GM10847 (cell line): ENCODE measurements around the gene DHX29.

Experiments
- POLR2A ChIP-seq: IDR thresholded peaks from 2 replicates; pipeline ENCODE4 v1.6.1; 2011; ENCODE audit not compliant: insufficient read length; ENCODE audit errors: extremely low read depth

Gene DHX29

DNA sequence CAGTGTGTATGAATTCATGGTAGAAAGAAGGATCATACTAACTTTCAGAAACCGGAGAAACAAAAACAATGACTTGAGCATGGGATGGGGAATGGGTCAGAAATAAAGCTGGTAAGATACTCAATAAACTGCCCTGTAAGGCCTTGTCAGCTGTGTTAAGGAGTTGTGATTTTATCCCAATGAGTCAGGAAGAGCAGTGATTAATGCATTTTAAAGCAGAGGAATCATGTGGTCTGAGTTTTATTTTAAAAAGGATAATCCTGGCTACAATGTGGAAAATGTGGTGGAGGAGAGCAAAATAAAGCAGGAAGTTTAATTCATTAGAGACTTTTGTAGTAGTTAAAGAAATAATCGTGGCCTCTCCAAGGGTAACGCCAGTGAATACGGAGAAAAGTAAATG, 28.7 kb downstream of the DHX29 start:
- TF ChIP-seq POLR2A = no peak

DNA sequence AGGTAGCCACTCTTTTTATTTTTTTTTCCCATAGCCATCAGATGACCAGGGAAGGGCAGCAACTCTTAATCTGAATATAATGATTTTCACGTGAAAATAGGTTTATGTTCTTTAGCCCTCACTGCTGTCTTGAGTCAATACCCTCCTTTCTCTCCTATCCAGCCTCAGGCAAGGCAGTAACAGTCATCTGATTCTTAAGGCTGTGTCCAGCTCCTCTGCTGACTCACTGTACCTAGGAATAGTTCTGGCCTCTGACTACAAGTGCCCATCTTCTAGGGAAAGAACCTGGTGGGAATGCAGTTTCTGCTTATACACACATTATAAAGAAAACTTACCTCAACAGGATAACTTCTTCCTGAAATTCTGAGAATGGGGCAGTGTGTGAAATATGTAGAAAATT, 30.7 kb downstream of the DHX29 start:
- no peak for TF ChIP-seq POLR2A

DNA sequence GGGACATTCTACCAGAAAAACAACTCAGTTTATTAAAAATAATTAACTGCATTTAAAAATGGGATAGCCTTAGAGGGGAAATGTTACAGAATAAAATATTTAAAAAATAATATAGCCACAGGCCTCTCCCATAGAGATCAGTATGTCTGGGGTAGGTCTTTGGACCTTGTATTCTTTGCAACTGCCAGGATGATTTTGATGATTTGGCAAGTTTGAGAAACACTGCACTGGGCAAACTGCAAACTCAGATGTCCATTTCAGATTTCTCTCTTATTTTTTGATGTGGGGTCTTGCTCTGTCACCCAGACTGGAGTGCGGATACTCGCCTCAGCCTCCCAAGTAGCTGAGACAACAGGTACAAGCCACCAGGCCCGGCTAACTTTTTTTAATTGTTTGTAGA, 49.2 kb downstream of the DHX29 start:
- TF ChIP-seq POLR2A = no peak

DNA sequence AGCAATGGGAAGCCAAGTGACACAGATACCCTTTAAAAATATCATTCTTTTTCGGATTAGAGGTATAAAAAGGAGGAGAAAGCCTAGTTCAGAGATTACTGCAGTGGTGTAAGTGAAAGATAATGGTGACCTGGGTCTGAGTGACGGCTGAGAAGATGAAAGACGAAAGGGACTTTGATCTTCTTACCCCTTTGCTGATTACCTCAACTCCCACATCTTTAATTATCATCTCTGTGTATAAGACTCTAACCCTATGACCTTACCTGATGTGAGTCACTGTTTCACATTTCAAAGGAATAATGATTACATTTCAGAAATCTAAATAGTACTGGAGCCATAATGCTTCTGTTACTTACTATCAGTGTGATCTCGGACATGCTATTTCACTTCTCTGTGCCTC, 52.7 kb downstream of the DHX29 start:
- TF ChIP-seq POLR2A = no peak

DNA sequence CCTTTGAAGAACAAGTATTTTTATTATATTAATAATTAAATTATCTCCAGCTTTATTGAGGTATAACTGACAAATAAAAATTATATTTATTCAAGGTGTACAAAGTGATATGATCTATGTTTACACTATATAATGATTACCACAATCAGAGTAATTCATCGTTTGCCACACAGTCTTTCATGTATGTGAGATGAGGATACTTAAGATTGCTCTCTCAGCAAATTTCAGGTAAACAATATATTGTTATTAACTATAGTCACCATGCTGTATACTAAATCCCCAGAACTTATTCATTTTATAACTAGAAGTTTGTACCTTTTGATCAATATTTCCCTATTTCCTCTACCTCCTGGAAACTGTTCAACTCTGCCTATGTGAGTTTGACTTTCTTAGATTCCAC, 57.4 kb downstream of the DHX29 start:
- no peak for TF ChIP-seq POLR2A

DNA sequence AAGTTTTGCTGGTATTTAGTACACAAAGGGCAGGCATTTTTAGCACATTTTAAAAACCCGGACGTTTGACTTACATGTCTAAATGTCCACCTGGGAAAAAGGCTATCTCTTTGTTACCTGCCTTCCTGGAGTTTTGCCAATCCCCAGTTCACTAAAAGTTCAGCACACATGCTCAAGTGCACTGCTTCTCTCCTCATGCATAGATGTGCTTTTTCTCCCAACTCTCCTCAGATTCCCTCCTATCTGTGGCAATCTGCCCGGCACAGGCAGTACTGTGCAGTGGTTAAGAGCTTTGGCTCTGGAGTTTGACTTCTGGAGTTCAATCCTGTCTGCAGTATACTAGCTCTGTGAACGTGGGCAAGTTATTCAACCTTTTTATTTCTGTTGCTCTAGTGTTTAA, 65.7 kb downstream of the DHX29 start:
- TF ChIP-seq POLR2A = no peak

DNA sequence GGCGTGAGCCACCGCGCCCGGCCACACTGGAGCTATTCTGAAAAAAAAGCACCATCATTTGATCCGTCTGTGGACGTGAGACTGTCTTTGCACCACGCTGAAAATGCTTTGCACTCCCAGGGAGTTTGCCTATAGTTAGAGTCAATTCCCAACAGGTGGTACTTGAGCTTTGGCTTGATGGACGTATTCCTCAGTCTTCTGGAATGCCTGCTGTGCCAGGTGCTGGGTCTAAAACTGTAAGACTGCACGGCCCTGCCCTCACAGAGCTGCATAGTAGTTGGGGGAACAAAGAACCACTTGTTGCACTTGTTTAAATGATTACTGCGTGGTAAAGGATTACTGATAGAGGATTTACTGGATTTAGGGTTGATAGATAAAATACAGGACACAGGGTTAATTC, 70.7 kb downstream of the DHX29 start:
- no peak for TF ChIP-seq POLR2A

DNA sequence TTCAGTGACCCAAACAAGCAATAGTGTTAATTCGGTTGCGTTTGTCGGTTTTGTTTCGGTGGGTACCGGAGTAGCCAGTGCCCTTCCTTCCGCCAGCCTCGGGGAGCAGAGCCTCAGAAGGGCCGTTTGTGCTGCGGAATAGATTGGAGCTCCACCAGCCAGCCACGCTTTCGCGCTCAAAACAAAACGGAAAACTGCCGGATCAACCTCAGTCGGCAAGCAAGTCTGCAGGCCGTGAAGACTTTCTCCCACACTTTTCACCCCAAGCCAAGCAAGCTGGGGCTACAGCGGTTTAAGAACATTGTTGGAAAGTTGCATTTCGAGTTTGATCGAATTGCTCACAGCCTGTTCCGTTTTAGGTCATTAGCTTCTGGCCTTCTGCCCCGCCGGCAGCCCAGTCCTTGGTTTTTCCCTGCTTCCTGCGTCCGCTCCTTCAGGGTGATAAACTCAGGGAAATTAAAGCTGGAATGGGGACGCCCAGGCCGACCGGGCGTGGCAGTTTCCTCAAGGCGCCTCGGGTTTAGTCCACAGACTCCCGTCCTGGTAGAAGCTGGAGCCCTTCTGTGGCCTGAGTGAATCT, 73.3 kb downstream of the DHX29 start:
- TF ChIP-seq POLR2A = no peak

DNA sequence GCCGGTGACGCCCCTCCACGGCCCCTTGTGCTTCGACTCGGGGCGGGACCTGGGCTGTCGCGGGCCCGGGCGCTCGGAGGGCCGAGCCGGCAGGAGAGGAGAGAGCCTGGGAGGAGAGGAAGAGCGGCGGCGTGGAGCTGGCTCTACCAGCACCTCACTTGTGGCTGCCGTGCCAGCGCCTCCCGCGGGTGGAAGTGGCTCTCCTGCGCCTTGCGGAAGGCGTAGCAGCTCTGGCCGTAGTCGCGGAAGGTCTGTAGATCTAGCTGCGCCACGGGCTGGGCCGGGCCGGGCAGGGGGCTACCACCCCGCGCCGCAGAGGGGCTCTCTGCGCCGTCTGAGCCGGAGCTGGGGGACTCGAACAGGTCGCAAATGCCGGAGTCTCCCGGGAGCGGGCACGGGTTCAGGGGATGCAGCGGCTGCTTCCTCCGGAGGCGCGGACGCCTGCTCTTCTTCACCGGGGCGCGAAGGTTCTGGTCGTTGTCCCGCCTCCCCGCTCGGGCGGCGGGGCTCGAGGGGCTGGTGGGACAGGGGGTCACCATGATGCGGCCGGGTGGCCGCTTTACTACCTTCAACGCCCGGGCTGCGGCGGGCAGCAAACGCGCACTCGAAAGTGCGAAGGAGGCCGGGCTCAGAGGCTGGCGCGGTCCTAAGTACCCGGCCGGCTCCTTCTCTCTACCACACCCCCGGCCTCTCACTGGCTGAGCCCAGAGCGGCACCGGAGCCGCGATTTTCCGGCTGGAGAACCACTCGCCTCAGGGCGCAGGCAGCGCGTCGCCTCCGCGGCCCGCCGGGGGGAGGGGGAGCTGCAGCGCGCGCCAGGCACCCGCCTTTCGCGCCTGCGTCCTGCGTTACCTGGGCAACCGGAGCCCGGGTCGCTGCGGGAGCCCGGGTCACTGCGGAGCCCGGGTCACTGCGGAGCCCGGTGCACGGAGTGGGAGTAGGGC, 74.2 kb downstream of the DHX29 start, which contains the start of gene CCNO:
Gene CCNO (minus strand): TSS at position 624 of the 944 bp plus-strand sequence. CDS start 85 bp downstream, at position 539.
- TF ChIP-seq POLR2A = no peak

DNA sequence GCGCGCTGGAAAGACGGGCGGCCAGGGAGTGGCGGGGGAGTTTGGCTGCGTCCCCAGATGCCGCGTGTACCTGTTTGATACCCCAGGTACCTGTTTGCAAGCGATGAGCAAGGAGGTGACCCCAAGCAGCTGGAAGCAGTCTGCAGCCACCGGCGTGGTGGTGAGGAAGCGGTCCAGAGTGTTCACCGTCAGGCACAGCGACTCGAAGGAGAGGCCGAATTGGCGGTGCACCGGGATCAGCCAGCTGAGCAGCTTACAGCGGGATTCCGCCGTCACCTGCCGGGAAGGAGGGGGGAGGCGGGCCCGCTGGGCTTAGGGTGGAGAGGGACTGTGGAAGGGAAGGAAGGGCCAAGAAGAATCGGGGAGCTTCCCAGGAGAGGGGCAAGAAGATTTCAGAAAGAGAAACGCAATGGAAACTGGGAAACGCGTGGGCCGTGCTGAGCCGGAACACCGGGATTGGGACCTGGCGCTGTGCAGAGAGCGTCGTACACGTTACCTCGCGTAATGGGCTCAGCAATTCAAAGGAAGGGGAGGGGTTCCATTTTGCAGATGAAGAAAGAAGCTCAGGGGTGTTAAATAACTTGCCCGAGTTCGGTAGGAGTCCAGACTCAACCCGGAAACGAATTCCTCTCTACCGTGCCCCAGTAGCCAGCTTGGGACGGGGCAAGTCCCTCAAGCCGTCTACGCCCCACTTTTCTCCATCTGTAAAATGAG, 75.1 kb downstream of the DHX29 start:
- TF ChIP-seq POLR2A = no peak

DNA sequence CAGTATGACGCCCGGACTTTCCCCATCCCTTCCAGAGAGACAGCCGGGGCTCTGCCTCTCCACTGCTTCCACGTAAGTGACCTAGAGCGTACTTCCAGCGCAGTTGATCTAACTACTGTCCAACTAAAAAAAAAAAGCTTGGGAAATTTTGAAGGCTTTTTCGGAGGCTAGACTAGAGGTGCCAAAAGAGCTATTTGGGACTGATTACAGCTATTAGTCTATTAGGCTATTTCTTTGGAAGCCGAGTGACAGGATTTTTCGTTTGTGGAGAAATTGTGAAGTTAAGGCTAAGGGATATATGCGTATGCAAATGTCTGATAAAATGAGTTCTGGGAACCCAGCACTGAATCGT, 75.6 kb downstream of the DHX29 start:
- TF ChIP-seq POLR2A = no peak

DNA sequence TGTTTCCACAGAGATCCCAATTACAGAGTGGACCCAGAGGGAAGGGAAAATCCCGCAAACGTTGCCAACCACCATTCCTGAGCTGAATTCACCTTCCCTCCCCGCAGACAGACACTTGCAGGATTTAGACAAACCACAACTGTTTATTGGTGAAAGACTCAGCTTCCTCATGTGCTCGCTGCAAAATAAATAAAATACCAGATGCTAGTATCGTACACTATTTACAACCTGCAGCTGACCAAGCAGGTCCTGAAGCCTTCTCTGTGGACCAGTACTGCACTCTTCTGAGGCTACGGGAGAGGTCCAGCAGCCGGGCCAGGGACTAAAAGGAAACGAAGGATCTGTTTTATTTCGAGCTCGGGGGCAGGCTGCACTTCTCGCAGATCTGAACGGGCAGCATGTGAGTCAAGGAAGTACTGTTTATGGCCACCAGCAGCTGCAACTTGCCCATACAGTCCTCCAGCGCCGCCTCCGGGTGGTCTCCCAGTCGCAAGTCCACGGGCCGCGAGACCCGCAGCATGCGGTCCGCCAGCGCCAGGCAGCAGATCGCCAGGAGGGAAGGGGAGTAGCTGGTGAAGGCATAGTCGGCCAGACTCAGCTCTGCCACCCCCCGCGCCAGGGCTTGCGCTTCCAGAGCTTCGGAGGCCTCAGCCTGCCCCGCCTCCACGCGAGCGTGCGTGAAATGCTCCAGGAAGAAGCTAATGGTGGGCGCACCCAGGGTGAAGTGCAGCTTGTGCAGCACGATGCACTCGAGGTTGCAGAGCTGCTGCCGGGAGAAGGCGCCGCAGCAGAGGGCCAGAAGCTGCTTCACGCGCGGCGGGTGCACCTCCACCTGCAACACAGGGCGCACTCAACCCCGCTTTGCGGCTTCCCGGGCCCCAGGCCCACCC, 76.2 kb downstream of the DHX29 start:
- TF ChIP-seq POLR2A = no peak

DNA sequence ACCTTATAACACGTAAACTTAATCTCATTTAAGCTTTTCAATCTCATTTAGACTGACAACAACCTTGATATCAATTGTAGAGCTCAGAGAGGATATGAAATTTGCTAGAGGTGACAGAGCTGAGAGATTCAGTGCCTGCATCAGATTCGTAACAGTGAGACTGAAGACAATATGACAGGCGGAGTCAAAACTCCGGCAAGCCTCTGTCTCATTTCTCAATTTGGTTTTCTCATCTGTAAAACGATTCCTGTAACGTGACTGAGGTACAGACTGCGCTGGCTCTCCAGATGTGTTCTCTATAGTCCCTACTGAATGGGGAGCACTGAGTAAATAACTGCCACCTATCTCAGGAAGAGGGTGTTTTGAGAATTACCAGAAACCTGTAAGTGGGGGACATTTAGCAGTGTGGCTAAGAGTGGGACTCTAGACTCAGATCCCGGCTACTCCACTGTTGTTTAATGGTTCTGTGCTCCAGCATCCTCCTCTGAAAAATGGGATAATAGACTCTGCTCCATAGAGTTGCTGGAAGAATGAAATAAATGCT, 77.3 kb downstream of the DHX29 start:
- TF ChIP-seq POLR2A = no peak

DNA sequence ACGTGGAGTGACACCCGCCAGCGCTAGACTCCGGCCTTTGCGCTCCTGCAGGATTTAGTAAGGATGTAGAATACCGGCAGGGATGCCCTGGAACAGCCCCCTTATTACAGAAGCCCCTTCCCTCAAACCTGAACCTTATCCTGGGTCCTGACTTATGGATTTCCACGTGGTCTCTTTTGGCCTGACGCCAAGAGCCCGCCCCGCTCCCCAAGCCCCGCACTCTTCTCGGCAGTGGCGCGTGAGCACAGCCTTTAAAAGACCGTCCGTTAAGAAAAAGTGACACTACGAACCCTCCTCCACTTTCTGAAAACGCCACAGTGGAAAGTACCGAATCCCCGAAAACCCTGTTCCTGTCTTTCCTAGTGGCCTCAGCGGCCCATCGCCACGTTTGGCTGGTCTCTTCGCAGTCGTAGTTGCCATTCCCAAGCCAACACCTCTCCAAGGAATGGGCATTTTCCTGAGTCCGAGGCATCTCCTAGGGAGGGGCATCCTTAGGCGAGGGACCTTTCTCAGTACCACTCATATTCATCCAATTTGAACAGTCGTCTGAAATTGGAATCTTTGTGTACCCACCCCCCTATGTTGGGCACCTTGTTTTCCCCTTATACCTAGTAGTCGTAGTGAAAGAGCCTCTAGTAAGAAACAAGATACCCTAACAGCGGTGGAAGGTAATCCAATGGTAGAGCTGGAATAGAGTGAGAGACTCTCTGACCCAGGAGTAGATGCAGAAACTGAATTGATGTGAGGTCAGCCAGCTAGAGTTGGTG, 79.6 kb downstream of the DHX29 start:
- no peak for TF ChIP-seq POLR2A

DNA sequence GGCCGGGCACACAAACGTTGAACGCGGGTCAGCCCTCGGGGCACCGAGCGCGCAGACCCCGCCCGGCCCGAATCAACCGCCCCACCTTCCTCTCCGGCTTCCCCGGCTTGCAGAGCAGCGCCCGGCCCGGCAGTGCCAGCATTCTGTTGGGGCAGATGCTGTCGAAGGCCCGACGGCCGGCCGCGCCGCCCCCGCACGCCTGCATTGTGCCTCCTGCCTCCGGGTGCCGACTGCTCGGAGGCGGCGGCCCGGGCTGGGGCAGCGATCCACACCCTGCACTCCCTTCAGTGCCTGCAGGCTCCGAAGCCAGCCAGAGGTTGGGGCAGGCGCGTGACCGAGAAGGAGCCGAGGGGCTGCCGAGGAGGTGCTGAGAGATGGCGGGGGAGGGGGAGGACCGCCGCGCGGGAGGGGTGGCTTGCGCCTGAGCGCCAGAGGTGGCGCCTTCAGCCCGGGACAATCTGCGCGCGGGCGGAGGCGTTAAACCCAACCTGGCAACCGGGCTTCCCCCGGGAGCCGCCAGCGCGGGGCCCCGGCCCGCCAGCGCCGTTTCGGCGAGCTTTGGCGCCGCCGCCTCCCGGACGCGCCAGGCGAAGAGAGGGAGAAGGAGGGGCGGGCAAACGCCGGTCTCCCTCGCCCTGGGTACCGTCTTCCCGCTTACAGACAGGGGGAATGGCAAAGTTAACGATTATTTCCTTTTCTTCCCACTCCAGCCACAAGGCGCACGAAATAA, 80.4 kb downstream of the DHX29 start, which contains the start of gene MCIDAS:
Gene MCIDAS (minus strand): TSS at position 382 of the 730 bp plus-strand sequence. CDS start 177 bp downstream, at position 205.
- no peak for TF ChIP-seq POLR2A
